Endothelial cell of umbilical vein (primary cell): ENCODE measurements around the gene KCNIP3. TPM values are rescaled to one million over a fixed set of nuclear protein-coding genes. Genes with fewer than 3 reads are reported as not detected.

ENCODE experiments used
- BruUV-seq: library from RNA; stranded (reverse); fragments of 400-500 nt; replicated peaks from 2 replicates; lab custom pipeline; 2021; lab: Mats Ljungman, UMichigan
- CTCF ChIA-PET: fragments of 300-600, 350-600 bp; sonication (Branson Sonifier 250); formaldehyde crosslinking; loops from one replicate; lab custom pipeline; 2021; ENCODE audit warnings: antibody characterized with exemption, inconsistent platforms; lab: Charles Lee
- POLR2A ChIA-PET: fragments of 300-600, 350-600 bp; sonication (Branson Sonifier 250); formaldehyde crosslinking; loops from one replicate; lab custom pipeline; 2021; ENCODE audit warnings: antibody characterized with exemption, inconsistent platforms; lab: Charles Lee
- DNase-seq: peaks from one replicate; pipeline ENCODE4 v3.0.0-alpha.2; 2011; ENCODE audit warnings: low read depth, low spot score
- FAIRE-seq: peaks from 2 replicates; lab custom pipeline; 2011; peaks lifted over from hg19 to GRCh38; lab: Jason Lieb, UNC
- H2AFZ ChIP-seq: 2 replicates; pipeline ENCODE4 v1.6.0; 2012; ENCODE audit warnings: low read depth, low read length, control low read depth, inconsistent platforms
- H3K27ac ChIP-seq: 2 replicates; pipeline ENCODE4 v1.5.1; 2011; ENCODE audit warnings: low read depth, mild to moderate bottlenecking, control low read depth, low read length, moderate library complexity; ENCODE audit not compliant: insufficient read depth
- H3K27me3 ChIP-seq, 2 experiments: 2 replicates each; pipeline versions ENCODE4 v1.6.0 to v1.6.1; 2011; ENCODE audit warnings: low read length in 2 of 2, mixed read lengths in 1 of 2; ENCODE audit not compliant: control insufficient read depth in 2 of 2, insufficient read depth in 2 of 2
- H3K36me3 ChIP-seq, 2 experiments: 2 replicates in 1 of 2; 3 replicates in 1 of 2; pipeline ENCODE4 v1.5.1; 2011; ENCODE audit warnings: low read length in 2 of 2, mild to moderate bottlenecking in 1 of 2, moderate library complexity in 1 of 2; ENCODE audit not compliant: control insufficient read depth in 2 of 2, insufficient read depth in 2 of 2; ENCODE audit errors: extremely low read depth in 1 of 2
- H3K4me1 ChIP-seq: 3 replicates; pipeline ENCODE4 v1.5.1; 2011; ENCODE audit warnings: mild to moderate bottlenecking, low read length; ENCODE audit not compliant: control insufficient read depth, insufficient read depth; ENCODE audit errors: extremely low read depth
- H3K4me2 ChIP-seq: 2 replicates; pipeline ENCODE4 v1.6.1; 2011; ENCODE audit warnings: low read length, control low read depth, mixed read lengths; ENCODE audit not compliant: insufficient read depth
- H3K4me3 ChIP-seq, 3 experiments: fragments of 200-600 bp in 1 of 3; sonication (generic), shearing (Covaris generic) in 1 of 3; replicated peaks in 1 of 3; 2 replicates each; pipeline ENCODE4 v1.5.1; 2011 to 2016; ENCODE audit warnings: control low read depth in 3 of 3, low read length in 3 of 3, mild to moderate bottlenecking in 2 of 3, inconsistent platforms in 1 of 3, low read depth in 1 of 3, moderate library complexity in 1 of 3; ENCODE audit not compliant: insufficient read depth in 1 of 3
- H3K79me2 ChIP-seq: 2 replicates; pipeline ENCODE4 v1.6.0; 2012; ENCODE audit warnings: low read length, inconsistent platforms; ENCODE audit not compliant: control insufficient read depth, insufficient read depth
- H3K9ac ChIP-seq: replicated peaks from 2 replicates; pipeline ENCODE3; 2011; ENCODE audit warnings: low read length, control low read depth; ENCODE audit not compliant: insufficient read depth; ENCODE audit errors: extremely low read depth
- H3K9me1 ChIP-seq: replicated peaks from 3 replicates; pipeline ENCODE4 v1.6.0; 2011; ENCODE audit warnings: mild to moderate bottlenecking, low read length; ENCODE audit not compliant: control insufficient read depth, insufficient read depth; ENCODE audit errors: extremely low read depth
- H3K9me3 ChIP-seq: replicated peaks from 2 replicates; pipeline ENCODE4 v1.5.1; 2012; ENCODE audit warnings: low read length, inconsistent platforms; ENCODE audit not compliant: control insufficient read depth, insufficient read depth
- H4K20me1 ChIP-seq: replicated peaks from 2 replicates; pipeline ENCODE3; 2011; ENCODE audit warnings: mild to moderate bottlenecking, low read length; ENCODE audit not compliant: control insufficient read depth, insufficient read depth; ENCODE audit errors: extremely low read depth
- EZH2 ChIP-seq: IDR thresholded peaks from 2 replicates; pipeline ENCODE4 v1.6.1; 2012; ENCODE audit warnings: borderline replicate concordance, low read depth, mild to moderate bottlenecking, moderate library complexity, low read length, inconsistent platforms; ENCODE audit not compliant: severe bottlenecking
- FOS ChIP-seq: IDR thresholded peaks from 2 replicates; pipeline ENCODE4 v1.6.1; 2011; ENCODE audit warnings: mild to moderate bottlenecking, low read length, moderate library complexity, borderline replicate concordance; ENCODE audit not compliant: insufficient read depth
- GATA2 ChIP-seq: IDR thresholded peaks from 2 replicates; pipeline ENCODE4 v1.7.0; 2011; ENCODE audit warnings: low read depth, mild to moderate bottlenecking, moderate library complexity, mixed read lengths, low read length; ENCODE audit not compliant: insufficient read length, insufficient read depth
- JUN ChIP-seq: IDR thresholded peaks from 2 replicates; pipeline ENCODE4 v1.6.1; 2011; ENCODE audit warnings: borderline replicate concordance, low read depth; ENCODE audit not compliant: insufficient read length, insufficient read depth
- MYC ChIP-seq: IDR thresholded peaks from one replicate; pipeline ENCODE4 v1.6.1; 2011; ENCODE audit warnings: mild to moderate bottlenecking, low read depth, low read length
- POLR2A ChIP-seq: IDR thresholded peaks from 2 replicates; pipeline ENCODE4 v1.6.1; 2012; ENCODE audit warnings: low read depth, mild to moderate bottlenecking, control low read depth, low read length
- POLR2AphosphoS5 ChIP-seq: IDR thresholded peaks from 2 replicates; pipeline ENCODE4 v1.6.1; 2012; ENCODE audit warnings: low read depth, mild to moderate bottlenecking, control low read depth, low read length, moderate library complexity; ENCODE audit not compliant: insufficient read depth
- dilution Hi-C: fragments of 300-500 bp; cut with MboI; formaldehyde crosslinking; loops from one replicate; pipeline ENCODE4 v1.15.0; 2019; ENCODE audit warnings: low sequenced_read_pairs; ENCODE audit not compliant: extremely low pct_ligation_motif_present
- intact Hi-C: fragments of 100-400 bp; cut with micrococcal nuclease; formaldehyde crosslinking; loops from one replicate; pipeline ENCODE4 v1.10.0; 2022
- polyA plus RNA-seq, 4 experiments: library from polyadenylated mRNA; depleted of rRNA in 3 of 4; stranded (reverse) in 3 of 4; unstranded in 1 of 4; fragments of >200 nt; gene quantifications; 2 replicates each; pipeline versions ENCODE4 v1.2.1 to v1.2.3, GENCODE V29; 2011 to 2012; ENCODE audit warnings: missing spikeins in 1 of 4
- total RNA-seq: library from RNA; stranded (reverse); gene quantifications from 2 replicates; pipeline ENCODE4 v1.2.3, GENCODE V29; 2021
- TF ChIP-seq, protein P1 (sequence below): IDR thresholded peaks from 2 replicates; pipeline ENCODE4 v1.6.1; 2011; ENCODE audit not compliant: insufficient read depth, insufficient read length
- TF ChIP-seq, protein P2 (sequence below), 2 donors: IDR thresholded peaks; 1 replicate in 1 of 2; 2 replicates in 1 of 2; pipeline ENCODE4 v1.5.1; 2011; ENCODE audit warnings: low read length in 2 of 2, mild to moderate bottlenecking in 2 of 2, moderate library complexity in 2 of 2, control low read depth in 1 of 2, inconsistent platforms in 1 of 2, low read depth in 1 of 2; ENCODE audit not compliant: insufficient read depth in 1 of 2; ENCODE audit errors: extremely low read depth in 1 of 2

KCNIP3 gene
- total and polyA plus RNA-seq, 2 donors (not counting 3 experiments of a cell fraction or from before 2014, with no cell fraction given), result 0.12 to 0.62 TPM

DNA sequence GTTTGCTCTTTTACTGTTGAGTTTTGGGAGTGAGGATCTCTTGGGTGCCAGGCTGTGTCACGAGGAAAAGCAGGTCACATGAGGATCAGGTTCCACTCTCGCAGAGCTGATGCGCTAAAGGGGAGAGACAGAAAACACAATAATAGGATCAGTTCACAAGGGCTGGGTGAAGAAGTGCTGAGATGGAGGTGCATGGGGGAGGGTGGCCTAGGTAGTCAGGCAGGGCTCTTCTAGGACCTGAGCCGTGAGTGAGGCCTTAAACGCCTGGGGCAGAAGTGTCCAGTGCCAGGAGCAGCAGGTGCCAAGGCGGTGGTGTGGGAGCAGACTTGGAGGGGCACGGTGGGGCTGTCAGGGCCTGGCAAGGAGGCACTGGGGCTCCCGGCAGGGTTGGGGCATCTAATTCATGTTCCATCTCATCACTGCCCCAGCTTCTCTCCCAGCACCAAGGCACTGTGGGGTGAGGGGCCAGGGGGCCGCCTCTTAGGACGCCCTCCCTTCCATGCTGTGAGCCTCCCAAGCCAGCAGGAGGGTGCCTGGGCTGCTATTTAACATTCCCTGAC is 9.3 kb downstream of the KCNIP3 start:
- H3K9me3 ChIP-seq, result no peaks in the 10 kb centered on the region
- intact Hi-C loops, result no loop called here
- DNase-seq, result no peak
- H3K4me1 ChIP-seq, result no peaks in the 10 kb centered on the region
- TF ChIP-seq, protein P1, sequence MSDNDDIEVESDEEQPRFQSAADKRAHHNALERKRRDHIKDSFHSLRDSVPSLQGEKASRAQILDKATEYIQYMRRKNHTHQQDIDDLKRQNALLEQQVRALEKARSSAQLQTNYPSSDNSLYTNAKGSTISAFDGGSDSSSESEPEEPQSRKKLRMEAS, result no peak
- TF ChIP-seq POLR2AphosphoS5, result no peak
- TF ChIP-seq, protein P2, sequence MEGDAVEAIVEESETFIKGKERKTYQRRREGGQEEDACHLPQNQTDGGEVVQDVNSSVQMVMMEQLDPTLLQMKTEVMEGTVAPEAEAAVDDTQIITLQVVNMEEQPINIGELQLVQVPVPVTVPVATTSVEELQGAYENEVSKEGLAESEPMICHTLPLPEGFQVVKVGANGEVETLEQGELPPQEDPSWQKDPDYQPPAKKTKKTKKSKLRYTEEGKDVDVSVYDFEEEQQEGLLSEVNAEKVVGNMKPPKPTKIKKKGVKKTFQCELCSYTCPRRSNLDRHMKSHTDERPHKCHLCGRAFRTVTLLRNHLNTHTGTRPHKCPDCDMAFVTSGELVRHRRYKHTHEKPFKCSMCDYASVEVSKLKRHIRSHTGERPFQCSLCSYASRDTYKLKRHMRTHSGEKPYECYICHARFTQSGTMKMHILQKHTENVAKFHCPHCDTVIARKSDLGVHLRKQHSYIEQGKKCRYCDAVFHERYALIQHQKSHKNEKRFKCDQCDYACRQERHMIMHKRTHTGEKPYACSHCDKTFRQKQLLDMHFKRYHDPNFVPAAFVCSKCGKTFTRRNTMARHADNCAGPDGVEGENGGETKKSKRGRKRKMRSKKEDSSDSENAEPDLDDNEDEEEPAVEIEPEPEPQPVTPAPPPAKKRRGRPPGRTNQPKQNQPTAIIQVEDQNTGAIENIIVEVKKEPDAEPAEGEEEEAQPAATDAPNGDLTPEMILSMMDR (IDR thresholded peaks at IDR 0.05; ENCODE audit: extremely low read depth in 1 of 2, insufficient read depth in 1 of 2, low read depth in 1 of 2, low read length in 2 of 2), result no peak
- TF ChIP-seq MYC, result no peak
- no peak for TF ChIP-seq EZH2
- no peak for TF ChIP-seq JUN
- no peak for TF ChIP-seq POLR2A
- no peak for TF ChIP-seq GATA2
- no peak for TF ChIP-seq FOS
- no peaks in the 10 kb centered on the region for H3K36me3 ChIP-seq
- dilution Hi-C loops, result no loop called here
- no peaks in the 10 kb centered on the region for H3K79me2 ChIP-seq
- H3K27ac ChIP-seq, result no peak overlapping the region
- H2AFZ ChIP-seq, result no peak overlapping the region
- BruUV-seq, result no TSS peak
- H3K4me2 ChIP-seq, result no peak overlapping the region
- H3K4me3 ChIP-seq, result no peak overlapping the region
- ChIA-PET CTCF (no interaction called here), POLR2A (no interaction called here)
- no peaks in the 10 kb centered on the region for H3K9me1 ChIP-seq
- H3K27me3 ChIP-seq, result no peaks in the 10 kb centered on the region
- H4K20me1 ChIP-seq, result no peaks in the 10 kb centered on the region
- no peak overlapping the region for H3K9ac ChIP-seq
- no peak for FAIRE-seq
